GM18526 (cell line): ENCODE data around the gene PATZ1.

Source experiments
- POLR2A ChIP-seq: IDR thresholded peaks from 3 replicates; pipeline ENCODE4 v1.6.1; 2011; ENCODE audit not compliant: insufficient read length; ENCODE audit errors: extremely low read depth

The PATZ1 gene

DNA sequence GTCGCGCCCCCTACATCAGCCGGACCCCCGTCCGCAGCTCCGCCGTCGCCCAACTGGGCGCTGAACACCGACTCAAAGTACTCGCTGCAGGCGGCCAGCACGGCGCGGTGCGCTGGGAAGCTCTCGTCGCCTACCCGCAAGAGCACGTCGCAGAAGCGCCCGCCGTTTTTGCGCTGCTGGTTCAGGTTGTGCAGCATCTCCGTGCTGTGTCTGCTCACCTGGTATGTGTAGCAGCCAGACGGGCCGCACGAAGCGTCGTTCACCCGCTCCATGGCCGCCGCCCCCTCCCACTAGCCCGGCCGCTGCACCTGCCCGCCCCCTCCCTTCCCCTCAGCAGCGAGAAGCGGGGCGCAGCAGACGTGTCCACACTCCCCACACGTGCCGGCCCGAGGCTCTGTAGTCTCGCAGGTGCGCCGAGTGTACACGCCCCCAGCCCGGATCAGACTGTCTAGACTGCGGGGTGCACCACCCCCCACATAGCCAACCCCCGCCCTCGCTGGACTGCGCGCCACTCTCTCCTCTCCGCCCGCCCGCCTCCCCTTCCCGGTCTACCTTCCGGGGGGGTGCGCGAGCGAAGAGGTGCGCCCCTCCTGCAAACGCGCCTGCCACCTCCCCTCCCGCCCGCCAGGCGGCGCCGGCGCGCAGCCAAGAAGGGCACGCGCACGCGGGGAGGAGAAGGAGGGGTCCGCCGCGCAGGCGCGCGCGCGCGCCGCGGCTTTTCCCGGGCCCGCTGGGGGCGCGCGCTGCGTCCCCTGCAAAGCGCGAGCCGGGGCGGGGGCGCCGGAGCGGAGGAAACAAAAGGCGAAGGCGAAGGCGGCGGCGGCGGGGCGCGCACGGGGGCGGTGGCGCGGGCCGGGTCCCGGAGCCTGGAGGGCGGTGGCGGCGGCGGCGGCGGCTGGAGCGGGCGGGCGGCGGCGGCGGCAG lies 553 bp downstream of the PATZ1 start:
- peak; percentile 53 for TF ChIP-seq POLR2A

- no peak for TF ChIP-seq POLR2A
Measured at GRCh38 chr22:31344578-31345330, 1.4 kb downstream of the PATZ1 start.

GRCh38 chr22:31344256-31344577 lies 1.9 kb downstream of the PATZ1 start:
- no peak for TF ChIP-seq POLR2A

DNA sequence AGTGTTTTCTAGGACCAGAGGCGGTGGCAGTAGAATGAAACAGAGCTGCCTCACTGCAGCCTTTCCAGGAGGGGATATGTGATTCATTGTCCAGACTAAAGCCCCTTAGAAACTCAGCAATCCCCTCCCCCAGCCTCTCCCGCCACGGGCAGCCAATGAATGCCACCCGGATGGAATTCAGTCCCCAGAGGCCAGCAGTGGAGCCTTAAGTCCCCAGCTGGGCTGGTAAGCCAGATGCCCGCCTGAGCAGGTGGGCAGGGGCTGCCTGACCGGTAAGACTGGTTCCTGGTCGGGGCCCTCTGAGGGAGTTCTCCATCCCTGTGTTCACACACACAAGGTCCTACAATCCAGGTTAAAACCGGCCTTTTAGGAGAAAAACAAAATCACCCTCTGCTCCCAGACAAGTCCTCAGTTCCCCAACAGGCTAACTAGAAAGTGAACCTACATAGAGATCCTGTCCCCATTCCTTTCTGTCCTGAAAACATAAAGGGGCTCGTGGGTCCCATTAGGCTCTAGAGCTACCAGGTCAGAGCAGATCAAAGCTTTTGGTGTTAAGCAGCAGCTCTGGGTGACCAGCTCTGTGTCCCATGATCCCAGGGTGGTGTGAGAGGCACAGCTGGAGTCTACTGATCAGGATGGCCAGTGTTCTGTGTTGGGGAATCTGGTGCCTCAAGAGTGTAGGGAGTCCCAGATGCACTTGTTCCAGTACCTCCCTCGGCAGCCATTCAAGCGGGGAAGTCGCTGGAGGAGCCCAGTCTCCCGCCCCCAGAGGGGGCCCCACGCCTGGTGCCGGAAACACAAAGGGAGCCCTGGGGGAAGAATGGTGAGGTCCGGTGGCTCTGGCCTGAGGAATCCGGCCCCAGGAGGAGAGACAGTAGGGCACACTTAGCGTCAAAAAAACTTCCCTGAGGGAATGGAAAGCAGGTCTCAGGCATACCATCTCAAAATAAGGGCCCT lies 2.6 kb downstream of the PATZ1 start:
- peak; percentile 13 for TF ChIP-seq POLR2A

DNA sequence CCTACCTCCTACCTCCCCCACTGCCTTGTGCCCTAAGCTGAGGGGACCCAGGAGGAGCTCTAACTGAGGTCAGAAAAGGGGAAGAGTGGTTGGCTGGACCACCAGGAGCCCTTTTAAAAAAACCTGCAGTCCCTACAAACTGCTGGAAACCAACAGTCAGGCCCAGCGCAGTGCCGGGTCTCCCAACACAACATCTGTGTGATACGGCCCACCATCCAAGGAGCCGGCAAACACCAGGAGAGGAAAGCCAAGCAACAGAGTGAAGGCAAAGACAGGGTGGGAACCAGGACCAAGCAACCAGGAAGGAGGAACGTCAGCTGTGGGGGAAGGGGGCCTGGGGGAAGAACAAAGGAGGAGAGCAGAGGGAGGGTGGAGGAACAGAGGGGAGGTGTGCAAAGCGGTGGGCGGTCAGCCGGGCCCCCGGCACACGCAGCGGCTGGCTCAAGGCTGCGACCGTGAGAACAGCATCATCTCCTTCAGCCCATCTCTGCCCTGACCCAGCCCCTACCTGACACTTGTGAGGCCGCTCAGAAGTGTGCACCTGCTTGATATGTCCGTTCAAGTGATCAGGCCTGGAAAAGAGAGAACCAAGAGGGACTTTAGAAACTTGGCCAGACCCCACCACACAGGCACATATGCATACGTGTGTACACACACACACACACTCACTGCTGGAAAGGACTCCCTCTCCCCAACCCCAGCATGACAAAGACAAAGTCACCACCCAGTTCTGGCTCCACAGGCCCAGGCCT lies 3.6 kb downstream of the PATZ1 start:
- no peak for TF ChIP-seq POLR2A

DNA sequence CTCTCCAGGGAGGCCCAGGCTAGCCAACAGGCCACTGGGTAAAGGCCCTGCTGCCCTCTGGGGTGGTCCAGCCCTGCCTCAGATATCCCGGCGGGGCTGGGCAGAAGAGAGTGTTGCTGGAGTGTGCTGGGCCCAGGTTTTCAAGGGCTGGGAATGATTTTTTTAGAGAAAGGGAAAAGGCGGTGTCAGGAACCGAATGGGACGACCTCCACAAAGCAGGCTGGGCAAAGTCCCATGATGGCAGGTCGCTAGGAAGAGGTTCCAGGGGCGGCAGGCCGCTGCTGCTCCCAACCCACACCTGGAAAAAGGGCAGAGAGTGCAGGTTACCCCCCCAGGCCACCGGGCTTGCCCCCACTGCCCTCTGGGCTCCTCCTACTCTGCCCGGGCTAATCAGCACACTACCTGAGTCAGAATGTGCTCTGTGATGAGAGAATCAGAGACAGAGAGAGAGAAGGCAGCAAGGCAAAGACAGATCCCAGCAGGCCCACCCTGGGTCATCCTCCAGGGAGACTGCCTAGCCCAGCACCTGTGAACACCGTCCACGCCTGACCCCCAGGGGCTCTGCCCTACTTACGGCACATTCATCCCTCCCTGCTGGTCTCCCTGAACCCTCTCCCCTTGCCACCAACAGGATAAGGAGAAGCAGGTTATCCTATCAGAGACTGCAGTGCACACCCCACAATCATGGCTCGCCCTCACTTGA lies 4.6 kb downstream of the PATZ1 start:
- TF ChIP-seq POLR2A: no peak

- TF ChIP-seq POLR2A: no peak
Measured at GRCh38 chr22:31340765-31341247, 5.3 kb downstream of the PATZ1 start.

DNA sequence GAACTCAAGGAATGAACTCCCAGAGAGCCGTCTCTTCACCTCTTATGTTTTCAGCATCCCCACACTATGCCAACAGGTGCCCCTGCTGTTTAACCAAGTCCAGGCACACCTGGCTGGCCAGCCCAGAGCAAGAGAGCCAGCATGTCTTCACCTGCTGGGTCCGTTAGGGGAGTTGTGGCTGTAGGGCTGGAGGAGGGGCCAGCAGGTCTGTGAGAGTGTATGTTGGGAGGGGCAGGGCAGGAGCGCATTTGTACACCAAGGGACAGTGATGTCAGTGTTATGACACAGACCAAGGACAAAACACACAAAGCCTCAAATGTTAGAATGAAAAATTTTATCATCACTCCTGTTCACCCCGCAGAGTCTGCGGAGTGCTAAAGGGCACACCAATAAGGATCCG lies 5.8 kb downstream of the PATZ1 start:
- no peak for TF ChIP-seq POLR2A

DNA sequence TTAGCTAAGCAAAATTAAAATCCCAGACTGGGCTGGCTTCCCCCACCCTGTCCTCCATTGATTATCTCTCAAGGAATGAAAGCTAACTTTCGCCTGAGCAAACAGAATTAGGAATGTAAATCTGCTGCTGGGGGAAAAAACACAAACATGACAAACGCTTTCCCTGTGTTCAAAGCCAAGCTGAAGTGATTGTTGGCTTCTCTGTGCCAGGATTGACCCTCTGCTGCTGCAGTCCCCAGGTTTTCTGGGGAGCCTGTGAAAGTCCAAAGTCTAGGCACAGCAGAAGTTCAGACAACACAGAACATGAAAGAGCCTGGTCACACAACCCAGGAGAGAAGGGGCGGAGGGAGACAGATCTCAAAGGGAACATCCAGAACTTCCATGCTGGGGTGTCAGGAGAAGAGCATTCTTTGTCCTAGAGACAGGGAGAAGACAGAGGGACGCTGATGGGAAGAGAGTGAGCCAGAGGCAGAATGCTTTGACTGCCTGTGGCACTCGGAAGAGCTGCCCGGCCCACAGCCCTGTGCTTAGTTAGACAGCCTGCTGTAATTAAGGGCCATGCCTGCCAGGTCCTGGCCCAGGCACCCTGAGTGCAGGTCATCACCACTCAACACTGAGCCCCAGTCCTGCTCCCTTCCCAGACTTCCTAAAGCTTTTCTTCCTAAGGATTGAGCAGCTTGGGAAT lies 6.9 kb downstream of the PATZ1 start:
- no peak for TF ChIP-seq POLR2A

GRCh38 chr22:31337178-31337577 lies 9.0 kb downstream of the PATZ1 start:
- TF ChIP-seq POLR2A: no peak

GRCh38 chr22:31334329-31334728 lies 11.8 kb downstream of the PATZ1 start:
- no peak for TF ChIP-seq POLR2A

DNA sequence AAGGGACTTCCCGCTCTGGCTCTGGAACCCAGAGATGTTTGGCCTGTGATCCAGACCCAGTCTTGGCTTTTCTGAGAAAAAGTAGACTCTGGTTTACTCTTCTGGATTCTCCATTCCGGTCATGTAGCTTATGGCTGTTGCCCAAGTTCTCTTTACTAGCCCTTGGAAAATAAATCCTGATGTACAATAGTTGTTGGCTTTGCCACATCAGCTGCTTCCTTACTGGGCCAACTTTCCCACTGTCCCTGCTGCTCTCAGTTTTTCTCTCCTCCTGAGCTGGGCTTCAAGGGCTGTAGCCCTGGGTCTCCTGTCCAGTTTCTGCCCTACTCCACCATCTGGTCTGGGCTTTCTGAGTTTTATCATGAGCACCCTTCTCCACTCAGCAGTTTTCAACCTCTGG lies 12.5 kb downstream of the PATZ1 start:
- TF ChIP-seq POLR2A: no peak

GRCh38 chr22:31332886-31333285 lies 13.3 kb downstream of the PATZ1 start:
- TF ChIP-seq POLR2A: no peak
